Endothelial cell of umbilical vein (primary cell): ENCODE results near the gene BMPR1B.

ENCODE experiments used
- EZH2 ChIP-seq: IDR thresholded peaks from 2 replicates; pipeline ENCODE4 v1.6.1; 2012; ENCODE audit warnings: borderline replicate concordance, low read depth, mild to moderate bottlenecking, moderate library complexity, low read length, inconsistent platforms; ENCODE audit not compliant: severe bottlenecking
- GATA2 ChIP-seq: IDR thresholded peaks from 2 replicates; pipeline ENCODE4 v1.7.0; 2011; ENCODE audit warnings: low read depth, mild to moderate bottlenecking, moderate library complexity, mixed read lengths, low read length; ENCODE audit not compliant: insufficient read length, insufficient read depth
- JUN ChIP-seq: IDR thresholded peaks from 2 replicates; pipeline ENCODE4 v1.6.1; 2011; ENCODE audit warnings: borderline replicate concordance, low read depth; ENCODE audit not compliant: insufficient read length, insufficient read depth
- MYC ChIP-seq: IDR thresholded peaks from one replicate; pipeline ENCODE4 v1.6.1; 2011; ENCODE audit warnings: mild to moderate bottlenecking, low read depth, low read length
- POLR2A ChIP-seq: IDR thresholded peaks from 2 replicates; pipeline ENCODE4 v1.6.1; 2012; ENCODE audit warnings: low read depth, mild to moderate bottlenecking, control low read depth, low read length
- POLR2AphosphoS5 ChIP-seq: IDR thresholded peaks from 2 replicates; pipeline ENCODE4 v1.6.1; 2012; ENCODE audit warnings: low read depth, mild to moderate bottlenecking, control low read depth, low read length, moderate library complexity; ENCODE audit not compliant: insufficient read depth
- TF ChIP-seq, protein P1 (sequence below), 2 donors: IDR thresholded peaks; 1 replicate in 1 of 2; 2 replicates in 1 of 2; pipeline ENCODE4 v1.5.1; 2011; ENCODE audit warnings: low read length in 2 of 2, mild to moderate bottlenecking in 2 of 2, moderate library complexity in 2 of 2, control low read depth in 1 of 2, inconsistent platforms in 1 of 2, low read depth in 1 of 2; ENCODE audit not compliant: insufficient read depth in 1 of 2; ENCODE audit errors: extremely low read depth in 1 of 2
- TF ChIP-seq, protein P2 (sequence below): IDR thresholded peaks from 2 replicates; pipeline ENCODE4 v1.6.1; 2011; ENCODE audit not compliant: insufficient read depth, insufficient read length

DNA sequence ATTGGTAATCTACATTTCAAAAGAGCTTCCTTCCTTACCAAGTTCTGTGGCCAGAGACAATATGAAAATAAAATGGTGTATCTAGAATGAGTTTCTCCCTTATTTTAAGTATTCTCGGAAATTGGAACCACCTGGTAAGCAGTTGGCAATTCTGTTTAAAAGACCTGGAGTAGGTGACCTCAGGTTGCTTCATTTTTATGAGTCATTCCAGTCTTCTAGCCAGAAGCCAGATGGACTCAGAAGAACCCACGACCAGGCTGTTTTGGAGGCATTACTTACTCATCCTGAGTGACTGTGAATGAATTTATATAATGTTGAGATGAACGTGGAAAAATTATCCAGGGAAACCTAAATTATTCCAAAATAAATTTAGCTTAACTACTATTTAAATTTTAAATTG is 9.1 kb downstream of the BMPR1B start:
- TF ChIP-seq EZH2, result no peak
- TF ChIP-seq POLR2AphosphoS5, result no peak
- TF ChIP-seq, protein P1, sequence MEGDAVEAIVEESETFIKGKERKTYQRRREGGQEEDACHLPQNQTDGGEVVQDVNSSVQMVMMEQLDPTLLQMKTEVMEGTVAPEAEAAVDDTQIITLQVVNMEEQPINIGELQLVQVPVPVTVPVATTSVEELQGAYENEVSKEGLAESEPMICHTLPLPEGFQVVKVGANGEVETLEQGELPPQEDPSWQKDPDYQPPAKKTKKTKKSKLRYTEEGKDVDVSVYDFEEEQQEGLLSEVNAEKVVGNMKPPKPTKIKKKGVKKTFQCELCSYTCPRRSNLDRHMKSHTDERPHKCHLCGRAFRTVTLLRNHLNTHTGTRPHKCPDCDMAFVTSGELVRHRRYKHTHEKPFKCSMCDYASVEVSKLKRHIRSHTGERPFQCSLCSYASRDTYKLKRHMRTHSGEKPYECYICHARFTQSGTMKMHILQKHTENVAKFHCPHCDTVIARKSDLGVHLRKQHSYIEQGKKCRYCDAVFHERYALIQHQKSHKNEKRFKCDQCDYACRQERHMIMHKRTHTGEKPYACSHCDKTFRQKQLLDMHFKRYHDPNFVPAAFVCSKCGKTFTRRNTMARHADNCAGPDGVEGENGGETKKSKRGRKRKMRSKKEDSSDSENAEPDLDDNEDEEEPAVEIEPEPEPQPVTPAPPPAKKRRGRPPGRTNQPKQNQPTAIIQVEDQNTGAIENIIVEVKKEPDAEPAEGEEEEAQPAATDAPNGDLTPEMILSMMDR (IDR thresholded peaks at IDR 0.05; ENCODE audit: extremely low read depth in 1 of 2, insufficient read depth in 1 of 2, low read depth in 1 of 2, low read length in 2 of 2), result no peak
- no peak for TF ChIP-seq GATA2
- no peak for TF ChIP-seq POLR2A
- no peak for TF ChIP-seq MYC
- TF ChIP-seq JUN, result no peak
- TF ChIP-seq, protein P2, sequence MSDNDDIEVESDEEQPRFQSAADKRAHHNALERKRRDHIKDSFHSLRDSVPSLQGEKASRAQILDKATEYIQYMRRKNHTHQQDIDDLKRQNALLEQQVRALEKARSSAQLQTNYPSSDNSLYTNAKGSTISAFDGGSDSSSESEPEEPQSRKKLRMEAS, result no peak
